ENCODE data around the gene ISM2. TPM values are rescaled to one million over a fixed set of nuclear protein-coding genes. Genes with fewer than 3 reads are reported as not detected.

ISM2 gene
- total and polyA plus RNA-seq, 2 of the 8 experiments (the other 6 are each of a cell fraction or from before 2014, with no cell fraction given): 0.52 to 0.79 TPM

- TF ChIP-seq CTCF (IDR thresholded peaks at IDR 0.05; ENCODE audit: control extremely low read depth in 1 of 3, insufficient read depth in 1 of 3, low read depth in 1 of 3, low read length in 3 of 3): no peak
- TF ChIP-seq CEBPB (IDR thresholded peaks at IDR 0.05; ENCODE audit: low read depth, low read length): no peak
- no peak for TF ChIP-seq SRF (IDR thresholded peaks at IDR 0.05; ENCODE audit: low read depth, low read length)
- no peak for TF ChIP-seq YY1 (IDR thresholded peaks at IDR 0.05; ENCODE audit: low read depth, low read length)
- TF ChIP-seq TCF12 (IDR thresholded peaks at IDR 0.05; ENCODE audit: low read depth, low read length): no peak
Observed at GRCh38 chr14:77470224-77470870, 28.3 kb downstream of the ISM2 start (continued).

All from H1 (cell line).